Measurements from ENCODE around the gene OR52W1.

The OR52W1 gene

GRCh38 chr11:6199174-6199810 is at the start of gene OR52W1:
Gene OR52W1 (plus strand): TSS chr11:6199224. CDS start chr11:6199224, 0 bp downstream.
- no peak within 1 kb of the TSS for H3K4me3 ChIP-seq (ENCODE audit: low read depth in 1 of 2, low read length in 2 of 2)
- no peaks in the 10 kb centered on the region for H3K9me3 ChIP-seq (ENCODE audit: low read length)
- H3K27me3 ChIP-seq (ENCODE audit: control insufficient read depth in 1 of 2, insufficient read depth in 2 of 2, low read length in 2 of 2) = no peaks in the 10 kb centered on the region
- no peak within 1 kb of the TSS for H3K9ac ChIP-seq (ENCODE audit: low read length)
- no peaks in the 10 kb centered on the region for H3K4me1 ChIP-seq (ENCODE audit: insufficient read depth, low read length)
- no peak within 1 kb of the TSS for H3K27ac ChIP-seq (ENCODE audit: low read depth, low read length)
- no peaks in the 10 kb centered on the region for H3K36me3 ChIP-seq (ENCODE audit: insufficient read depth, low read length)

DNA sequence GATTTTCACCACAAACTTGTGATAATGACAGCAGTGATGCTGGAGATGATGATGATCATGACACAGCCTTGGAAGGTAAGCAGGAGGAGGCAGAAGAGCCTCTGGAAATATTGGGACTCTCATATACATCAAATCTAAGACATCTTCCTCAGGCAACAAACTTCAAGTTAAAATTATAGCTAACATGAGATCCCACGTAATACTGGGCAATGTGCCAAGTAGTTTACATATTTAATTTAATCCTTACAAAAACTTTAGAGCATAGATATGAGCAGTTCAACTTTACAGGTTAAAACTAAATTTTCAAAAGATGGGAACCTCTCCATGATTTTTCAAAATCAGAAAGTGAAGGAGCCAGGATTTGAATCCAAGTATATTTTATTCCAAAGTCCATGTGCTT is 47.9 kb upstream of the OR52W1 start:
- Histone ChIP-seq H3K27ac (ENCODE audit: low read depth, low read length) (no peak overlapping the region), H3K4me1 (ENCODE audit: insufficient read depth, low read length) (no peaks in the 10 kb centered on the region), H3K9me3 (ENCODE audit: low read length) (no peaks in the 10 kb centered on the region), H3K9ac (ENCODE audit: low read length) (no peak overlapping the region), H3K4me3 (ENCODE audit: low read depth in 1 of 2, low read length in 2 of 2) (no peak overlapping the region), H3K36me3 (ENCODE audit: insufficient read depth, low read length) (no peaks in the 10 kb centered on the region), H3K27me3 (ENCODE audit: control insufficient read depth in 1 of 2, insufficient read depth in 2 of 2, low read length in 2 of 2) (no peaks in the 10 kb centered on the region)

- no peaks in the 10 kb centered on the region for H3K36me3 ChIP-seq (ENCODE audit: insufficient read depth, low read length)
- no peaks in the 10 kb centered on the region for H3K9me3 ChIP-seq (ENCODE audit: low read length)
- H3K27me3 ChIP-seq (ENCODE audit: control insufficient read depth in 1 of 2, insufficient read depth in 2 of 2, low read length in 2 of 2) = no peaks in the 10 kb centered on the region
- no peaks in the 10 kb centered on the region for H3K4me1 ChIP-seq (ENCODE audit: insufficient read depth, low read length)
- no peak overlapping the region for H3K4me3 ChIP-seq (ENCODE audit: low read depth in 1 of 2, low read length in 2 of 2)
- H3K9ac ChIP-seq (ENCODE audit: low read length) = no peak overlapping the region
- no peak overlapping the region for H3K27ac ChIP-seq (ENCODE audit: low read depth, low read length)
Observed at GRCh38 chr11:6152126-6152525, 46.9 kb upstream of the OR52W1 start.

GRCh38 chr11:6156628-6157359 is 42.2 kb upstream of the OR52W1 start:
- Histone ChIP-seq H3K27me3 (ENCODE audit: control insufficient read depth in 1 of 2, insufficient read depth in 2 of 2, low read length in 2 of 2) (no peaks in the 10 kb centered on the region), H3K27ac (ENCODE audit: low read depth, low read length) (no peak overlapping the region), H3K36me3 (ENCODE audit: insufficient read depth, low read length) (no peaks in the 10 kb centered on the region), H3K4me3 (ENCODE audit: low read depth in 1 of 2, low read length in 2 of 2) (no peak overlapping the region), H3K9me3 (ENCODE audit: low read length) (no peaks in the 10 kb centered on the region), H3K4me1 (ENCODE audit: insufficient read depth, low read length) (no peaks in the 10 kb centered on the region), H3K9ac (ENCODE audit: low read length) (no peak overlapping the region)

DNA sequence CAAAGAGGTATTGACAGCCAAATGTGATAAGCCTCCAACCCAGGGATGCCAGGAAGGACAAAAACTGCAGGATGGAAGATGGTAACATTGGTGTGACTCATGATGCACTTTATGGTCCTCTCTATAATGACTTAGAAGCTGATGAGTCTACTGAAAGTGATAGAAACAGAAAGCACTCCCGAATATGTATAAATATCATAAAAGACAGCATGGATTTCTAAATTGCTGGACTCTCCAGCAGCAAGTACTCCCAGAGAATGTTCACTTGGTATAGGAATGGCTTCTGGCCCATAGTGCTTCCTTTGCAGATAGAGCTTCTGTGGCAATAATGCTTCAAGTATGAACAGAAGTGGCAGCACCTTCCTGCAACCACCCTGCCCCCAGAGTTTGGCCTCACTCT is 28.8 kb upstream of the OR52W1 start, which contains the start of gene OR52B2:
Gene OR52B2, minus strand, starts transcription at position 101 of the 400 bp plus-strand sequence. Its CDS starts 0 bp downstream, at position 101.
- Histone ChIP-seq H3K27me3 (ENCODE audit: control insufficient read depth in 1 of 2, insufficient read depth in 2 of 2, low read length in 2 of 2) (no peaks in the 10 kb centered on the region), H3K36me3 (ENCODE audit: insufficient read depth, low read length) (no peaks in the 10 kb centered on the region)

DNA sequence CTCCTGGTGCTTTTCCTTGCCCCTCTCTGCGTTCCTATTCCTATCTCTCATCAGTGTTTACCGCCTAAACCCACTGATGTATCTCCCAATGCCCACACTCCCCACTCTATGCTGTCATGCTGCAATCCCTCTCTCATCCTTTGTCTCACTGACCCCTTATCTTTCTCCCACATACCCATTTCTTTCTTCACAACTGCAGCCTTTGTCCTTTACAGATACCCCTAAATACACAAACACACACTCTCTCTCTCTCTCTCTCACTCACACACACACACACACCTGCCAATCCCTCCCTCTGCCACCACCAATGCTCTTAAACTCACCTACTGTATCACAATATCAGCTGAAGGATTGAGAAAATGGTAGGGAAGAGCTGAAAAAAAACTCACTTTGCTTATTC is 23.6 kb upstream of the OR52W1 start:
- no peaks in the 10 kb centered on the region for H3K4me1 ChIP-seq (ENCODE audit: insufficient read depth, low read length)
- no peak overlapping the region for H3K9ac ChIP-seq (ENCODE audit: low read length)
- H3K27me3 ChIP-seq (ENCODE audit: control insufficient read depth in 1 of 2, insufficient read depth in 2 of 2, low read length in 2 of 2) = no peaks in the 10 kb centered on the region
- no peak overlapping the region for H3K4me3 ChIP-seq (ENCODE audit: low read depth in 1 of 2, low read length in 2 of 2)
- no peaks in the 10 kb centered on the region for H3K9me3 ChIP-seq (ENCODE audit: low read length)
- no peaks in the 10 kb centered on the region for H3K36me3 ChIP-seq (ENCODE audit: insufficient read depth, low read length)
- H3K27ac ChIP-seq (ENCODE audit: low read depth, low read length) = no peak overlapping the region

More for the DNA sequence above, 28.8 kb upstream of the OR52W1 start, which contains the start of gene OR52B2:
- Histone ChIP-seq H3K4me1 (ENCODE audit: insufficient read depth, low read length) (no peaks in the 10 kb centered on the region), H3K9me3 (ENCODE audit: low read length) (no peaks in the 10 kb centered on the region), H3K4me3 (ENCODE audit: low read depth in 1 of 2, low read length in 2 of 2) (no peak within 1 kb of the TSS), H3K9ac (ENCODE audit: low read length) (no peak within 1 kb of the TSS), H3K27ac (ENCODE audit: low read depth, low read length) (no peak within 1 kb of the TSS)

DNA sequence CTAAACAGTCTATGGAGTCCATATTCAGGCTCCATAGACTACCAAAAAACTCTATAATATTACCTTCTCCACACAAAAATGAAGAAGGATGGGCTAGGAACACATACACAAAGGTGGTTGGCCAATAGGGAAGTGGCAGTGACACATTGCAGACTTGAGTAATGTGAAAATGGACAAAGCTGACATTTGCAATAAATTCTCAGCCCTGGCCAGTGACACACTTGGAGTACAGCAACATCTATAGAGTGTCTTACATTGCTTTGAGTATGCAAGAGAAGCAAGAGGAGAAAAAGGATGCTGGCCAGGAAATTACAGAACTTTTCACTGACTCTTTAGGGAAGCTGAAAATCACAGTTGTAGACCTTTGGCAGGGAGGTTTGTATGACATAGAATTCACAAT is 7.3 kb upstream of the OR52W1 start:
- Histone ChIP-seq H3K4me3 (ENCODE audit: low read depth in 1 of 2, low read length in 2 of 2) (no peak overlapping the region), H3K9ac (ENCODE audit: low read length) (no peak overlapping the region), H3K36me3 (ENCODE audit: insufficient read depth, low read length) (no peaks in the 10 kb centered on the region), H3K4me1 (ENCODE audit: insufficient read depth, low read length) (no peaks in the 10 kb centered on the region), H3K27me3 (ENCODE audit: control insufficient read depth in 1 of 2, insufficient read depth in 2 of 2, low read length in 2 of 2) (no peaks in the 10 kb centered on the region), H3K9me3 (ENCODE audit: low read length) (no peaks in the 10 kb centered on the region), H3K27ac (ENCODE audit: low read depth, low read length) (no peak overlapping the region)

DNA sequence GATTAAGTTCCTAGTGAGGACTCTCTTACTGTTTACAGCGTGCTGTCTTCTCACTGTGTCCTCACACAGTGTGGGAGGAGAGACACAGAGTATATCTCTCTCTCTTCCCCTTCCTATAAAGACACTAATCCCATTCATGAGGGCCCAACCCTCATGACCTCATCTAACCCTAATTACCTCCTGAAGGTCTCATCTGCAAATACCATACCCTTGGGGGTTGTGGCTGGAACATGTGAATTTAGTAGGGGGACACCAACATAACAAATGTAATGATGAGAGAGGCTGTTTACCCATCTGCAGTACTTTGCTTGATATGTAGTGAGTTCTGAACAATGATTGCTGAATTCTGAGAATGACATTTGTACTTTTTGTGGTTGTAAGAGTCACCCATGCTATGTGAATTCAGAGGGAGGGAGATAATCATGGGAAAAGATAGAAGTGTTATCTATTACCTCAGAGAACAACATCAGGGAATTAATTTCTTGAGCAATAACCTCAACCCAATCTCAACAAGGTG is 4.9 kb upstream of the OR52W1 start:
- no peak overlapping the region for H3K27ac ChIP-seq (ENCODE audit: low read depth, low read length)
- no peak overlapping the region for H3K4me3 ChIP-seq (ENCODE audit: low read depth in 1 of 2, low read length in 2 of 2)
- H3K9me3 ChIP-seq (ENCODE audit: low read length) = no peaks in the 10 kb centered on the region
- H3K27me3 ChIP-seq (ENCODE audit: control insufficient read depth in 1 of 2, insufficient read depth in 2 of 2, low read length in 2 of 2) = no peaks in the 10 kb centered on the region
- H3K9ac ChIP-seq (ENCODE audit: low read length) = no peak overlapping the region
- no peaks in the 10 kb centered on the region for H3K36me3 ChIP-seq (ENCODE audit: insufficient read depth, low read length)
- H3K4me1 ChIP-seq (ENCODE audit: insufficient read depth, low read length) = no peaks in the 10 kb centered on the region

GRCh38 chr11:6196396-6196795 is 2.6 kb upstream of the OR52W1 start:
- H3K4me1 ChIP-seq (ENCODE audit: insufficient read depth, low read length) = no peaks in the 10 kb centered on the region
- H3K27me3 ChIP-seq (ENCODE audit: control insufficient read depth in 1 of 2, insufficient read depth in 2 of 2, low read length in 2 of 2) = no peaks in the 10 kb centered on the region
- no peak overlapping the region for H3K9ac ChIP-seq (ENCODE audit: low read length)
- H3K4me3 ChIP-seq (ENCODE audit: low read depth in 1 of 2, low read length in 2 of 2) = no peak overlapping the region
- H3K9me3 ChIP-seq (ENCODE audit: low read length) = no peaks in the 10 kb centered on the region
- H3K36me3 ChIP-seq (ENCODE audit: insufficient read depth, low read length) = no peaks in the 10 kb centered on the region
- no peak overlapping the region for H3K27ac ChIP-seq (ENCODE audit: low read depth, low read length)

DNA sequence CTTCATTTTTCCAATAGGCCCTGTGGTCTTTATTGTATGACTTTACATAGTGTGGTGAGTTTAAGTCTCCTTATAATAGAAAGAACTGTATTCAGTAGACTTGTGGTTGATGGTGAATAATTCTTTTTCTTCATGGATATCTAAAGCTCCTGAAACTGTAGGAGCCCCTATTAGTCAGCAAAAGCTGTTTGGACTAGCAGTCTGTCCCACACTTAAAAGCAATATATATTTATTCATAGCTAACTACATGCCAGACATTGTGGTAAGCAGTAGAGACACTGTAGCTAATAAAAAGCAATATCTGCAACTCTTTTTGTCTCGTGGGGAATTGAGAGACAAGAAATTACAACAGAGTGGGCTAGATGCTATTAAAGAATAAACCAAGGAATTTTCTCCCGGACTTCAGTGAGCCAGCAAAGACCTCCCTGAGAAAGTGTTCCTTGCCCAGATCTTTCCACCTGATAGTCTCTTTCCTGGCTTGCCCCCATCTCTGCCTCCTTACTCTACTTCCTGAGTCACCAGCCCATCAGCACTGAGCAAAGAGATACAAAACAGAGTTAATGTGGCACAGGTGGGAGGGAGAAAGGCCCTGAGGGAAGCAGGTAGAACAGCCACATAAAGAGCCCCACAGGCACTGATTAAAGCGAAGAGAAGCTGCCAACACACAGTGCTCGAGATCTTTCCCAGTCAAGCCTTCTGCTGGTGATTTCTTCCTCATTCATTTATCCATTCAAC is 1.4 kb upstream of the OR52W1 start:
- no peaks in the 10 kb centered on the region for H3K9me3 ChIP-seq (ENCODE audit: low read length)
- no peaks in the 10 kb centered on the region for H3K27me3 ChIP-seq (ENCODE audit: control insufficient read depth in 1 of 2, insufficient read depth in 2 of 2, low read length in 2 of 2)
- no peaks in the 10 kb centered on the region for H3K4me1 ChIP-seq (ENCODE audit: insufficient read depth, low read length)
- H3K36me3 ChIP-seq (ENCODE audit: insufficient read depth, low read length) = no peaks in the 10 kb centered on the region
- H3K9ac ChIP-seq (ENCODE audit: low read length) = no peak overlapping the region
- H3K4me3 ChIP-seq (ENCODE audit: low read depth in 1 of 2, low read length in 2 of 2) = no peak overlapping the region
- H3K27ac ChIP-seq (ENCODE audit: low read depth, low read length) = no peak overlapping the region

- Histone ChIP-seq H3K4me3 (ENCODE audit: low read depth in 1 of 2, low read length in 2 of 2) (no peak overlapping the region), H3K4me1 (ENCODE audit: insufficient read depth, low read length) (no peaks in the 10 kb centered on the region), H3K9ac (ENCODE audit: low read length) (no peak overlapping the region), H3K27ac (ENCODE audit: low read depth, low read length) (no peak overlapping the region), H3K27me3 (ENCODE audit: control insufficient read depth in 1 of 2, insufficient read depth in 2 of 2, low read length in 2 of 2) (no peaks in the 10 kb centered on the region), H3K9me3 (ENCODE audit: low read length) (no peaks in the 10 kb centered on the region), H3K36me3 (ENCODE audit: insufficient read depth, low read length) (peaks cover 7% of the 10 kb centered on the region)
Observed at GRCh38 chr11:6200975-6201374, 2.0 kb downstream of the OR52W1 start.
